ENCODE data around the gene S1PR3.

DNA sequence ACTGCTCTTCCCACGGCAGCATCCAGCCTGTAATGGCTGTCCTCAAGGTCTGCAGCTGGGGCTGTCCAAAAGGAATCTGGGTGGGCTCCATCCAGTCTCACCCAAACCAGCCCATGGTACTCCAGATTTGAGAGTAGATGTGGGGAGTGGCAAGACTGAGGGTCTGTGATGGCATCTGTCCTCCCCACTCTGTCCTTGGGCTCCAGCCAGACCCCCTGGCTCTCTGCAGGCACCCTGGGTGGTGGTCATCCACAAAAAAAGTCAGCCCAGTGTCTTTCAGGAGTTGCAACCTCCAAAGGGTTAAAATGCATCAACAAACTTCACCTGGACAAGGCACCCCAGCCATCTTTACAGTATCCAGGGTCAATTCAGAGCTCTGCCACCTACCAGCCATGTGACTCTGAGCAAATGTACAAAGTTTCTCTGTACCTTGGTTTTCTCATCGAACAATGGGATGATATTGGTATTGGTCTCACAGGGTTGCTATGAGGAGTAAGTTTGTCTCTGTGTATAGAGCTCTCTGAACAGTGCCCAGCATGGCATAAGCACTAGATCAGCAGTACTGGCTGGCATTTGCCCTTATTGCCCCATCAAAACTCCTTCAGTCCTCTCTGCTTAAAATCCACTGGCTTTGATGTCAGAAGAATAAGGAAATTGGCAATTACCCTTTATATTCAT is 7.3 kb upstream of the S1PR3 start:
- TF ChIP-seq, protein P1, sequence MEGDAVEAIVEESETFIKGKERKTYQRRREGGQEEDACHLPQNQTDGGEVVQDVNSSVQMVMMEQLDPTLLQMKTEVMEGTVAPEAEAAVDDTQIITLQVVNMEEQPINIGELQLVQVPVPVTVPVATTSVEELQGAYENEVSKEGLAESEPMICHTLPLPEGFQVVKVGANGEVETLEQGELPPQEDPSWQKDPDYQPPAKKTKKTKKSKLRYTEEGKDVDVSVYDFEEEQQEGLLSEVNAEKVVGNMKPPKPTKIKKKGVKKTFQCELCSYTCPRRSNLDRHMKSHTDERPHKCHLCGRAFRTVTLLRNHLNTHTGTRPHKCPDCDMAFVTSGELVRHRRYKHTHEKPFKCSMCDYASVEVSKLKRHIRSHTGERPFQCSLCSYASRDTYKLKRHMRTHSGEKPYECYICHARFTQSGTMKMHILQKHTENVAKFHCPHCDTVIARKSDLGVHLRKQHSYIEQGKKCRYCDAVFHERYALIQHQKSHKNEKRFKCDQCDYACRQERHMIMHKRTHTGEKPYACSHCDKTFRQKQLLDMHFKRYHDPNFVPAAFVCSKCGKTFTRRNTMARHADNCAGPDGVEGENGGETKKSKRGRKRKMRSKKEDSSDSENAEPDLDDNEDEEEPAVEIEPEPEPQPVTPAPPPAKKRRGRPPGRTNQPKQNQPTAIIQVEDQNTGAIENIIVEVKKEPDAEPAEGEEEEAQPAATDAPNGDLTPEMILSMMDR (IDR thresholded peaks at IDR 0.05): no peak
- TF ChIP-seq POLR2AphosphoS5 (IDR thresholded peaks at IDR 0.05) (no peak), POLR2A (IDR thresholded peaks at IDR 0.05) (no peak)
